Raji (cell line): ENCODE data around the gene PDLIM7.

Source experiments
- POLR2A ChIP-seq: IDR thresholded peaks from 2 replicates; pipeline ENCODE4 v1.6.1; 2011; ENCODE audit warnings: low read depth, low read length, control low read depth; ENCODE audit not compliant: insufficient read depth

The PDLIM7 gene

DNA sequence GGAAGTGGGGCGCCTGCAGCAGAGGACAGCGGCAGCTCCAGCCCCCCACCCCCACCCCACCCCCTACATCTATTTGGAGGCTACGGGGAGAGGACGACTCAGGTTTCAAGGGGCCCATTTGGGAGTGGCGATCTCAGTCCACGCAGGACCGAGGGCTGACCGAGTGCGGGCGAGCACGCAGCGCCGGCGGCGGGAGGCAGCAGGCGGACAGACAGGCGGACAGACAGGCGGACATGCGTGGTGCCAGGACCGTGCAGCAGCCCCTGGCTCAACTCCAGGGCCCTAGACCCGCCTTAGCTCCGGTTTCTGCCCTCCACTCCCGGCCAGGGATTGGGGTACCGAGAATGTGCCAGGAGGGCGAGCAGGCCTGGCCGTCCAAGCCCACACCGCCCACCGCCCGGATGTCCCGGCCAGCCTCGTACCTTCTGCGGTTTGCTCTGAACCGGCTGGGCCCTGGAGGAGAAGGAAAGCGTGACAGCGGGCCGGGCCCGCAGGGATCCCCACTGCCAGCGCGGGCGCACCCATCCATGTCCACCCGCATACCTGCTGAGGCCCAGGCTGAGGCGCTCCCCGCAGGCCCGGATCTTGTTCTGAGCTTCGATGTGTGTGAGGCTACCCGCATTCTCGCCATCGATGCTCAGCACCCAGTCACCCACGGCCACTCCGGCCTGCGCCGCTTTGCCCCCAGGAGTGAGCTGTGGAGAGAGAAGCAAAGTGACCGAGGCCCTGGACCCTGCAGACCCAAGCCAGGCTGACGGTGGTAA, 5.2 kb downstream of the PDLIM7 start:
- no peak for TF ChIP-seq POLR2A

GRCh38 chr5:177491429-177491945, 5.9 kb downstream of the PDLIM7 start:
- TF ChIP-seq POLR2A, result no peak

DNA sequence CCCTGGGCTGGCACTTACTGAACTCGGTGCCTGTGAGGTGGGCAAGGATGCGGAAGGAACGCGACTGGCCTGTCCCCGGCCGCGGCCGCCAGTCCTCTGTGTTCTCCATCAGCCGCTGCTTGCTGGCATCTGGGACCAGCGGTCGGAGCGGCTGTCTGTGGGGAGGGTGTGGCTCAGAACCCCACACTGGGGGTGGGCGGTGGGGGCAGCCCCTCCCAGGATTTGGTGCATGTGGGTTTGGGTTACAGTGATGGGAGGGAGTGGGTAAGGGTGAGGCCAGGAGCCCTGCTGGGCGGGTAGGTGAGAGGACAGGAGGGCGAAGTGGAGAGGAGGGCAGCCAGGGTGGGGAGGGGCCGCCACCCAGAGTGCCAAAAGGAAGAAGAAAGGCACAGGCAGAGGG, 6.4 kb downstream of the PDLIM7 start:
- no peak for TF ChIP-seq POLR2A

DNA sequence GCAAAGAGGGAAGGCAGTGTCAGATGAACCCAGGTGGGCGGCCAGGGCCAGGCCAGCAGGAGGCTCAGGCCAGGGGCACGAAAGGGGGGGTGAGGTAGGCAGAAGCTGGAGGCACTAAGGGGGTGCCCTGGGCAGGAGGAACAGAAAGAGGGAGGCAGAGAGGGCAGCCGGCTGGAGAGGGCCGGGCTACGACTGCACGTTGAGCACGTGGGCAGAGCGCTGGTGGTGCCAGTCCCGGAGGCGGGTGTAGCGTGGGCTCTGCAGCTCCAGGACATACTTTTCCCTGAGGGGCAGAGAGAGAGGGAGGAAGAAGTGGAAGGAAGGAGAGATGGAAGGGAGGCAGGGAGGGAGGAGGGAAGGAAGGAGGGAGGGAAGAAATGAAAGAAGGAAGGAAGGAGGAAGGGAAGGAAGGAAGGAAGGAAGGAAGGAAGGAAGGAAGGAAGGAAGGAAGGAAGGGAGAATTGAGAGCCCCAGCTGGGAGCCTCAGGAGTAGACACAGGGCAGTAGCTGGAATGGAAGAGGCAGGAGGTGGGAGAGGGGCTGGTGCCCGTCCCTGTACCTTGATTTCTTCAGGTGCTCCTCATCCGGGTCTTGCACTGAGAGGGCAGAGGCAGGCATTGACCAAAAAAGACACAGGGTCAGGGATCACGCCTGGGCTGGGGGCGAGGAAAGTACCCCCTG, 7.0 kb downstream of the PDLIM7 start:
- no peak for TF ChIP-seq POLR2A

DNA sequence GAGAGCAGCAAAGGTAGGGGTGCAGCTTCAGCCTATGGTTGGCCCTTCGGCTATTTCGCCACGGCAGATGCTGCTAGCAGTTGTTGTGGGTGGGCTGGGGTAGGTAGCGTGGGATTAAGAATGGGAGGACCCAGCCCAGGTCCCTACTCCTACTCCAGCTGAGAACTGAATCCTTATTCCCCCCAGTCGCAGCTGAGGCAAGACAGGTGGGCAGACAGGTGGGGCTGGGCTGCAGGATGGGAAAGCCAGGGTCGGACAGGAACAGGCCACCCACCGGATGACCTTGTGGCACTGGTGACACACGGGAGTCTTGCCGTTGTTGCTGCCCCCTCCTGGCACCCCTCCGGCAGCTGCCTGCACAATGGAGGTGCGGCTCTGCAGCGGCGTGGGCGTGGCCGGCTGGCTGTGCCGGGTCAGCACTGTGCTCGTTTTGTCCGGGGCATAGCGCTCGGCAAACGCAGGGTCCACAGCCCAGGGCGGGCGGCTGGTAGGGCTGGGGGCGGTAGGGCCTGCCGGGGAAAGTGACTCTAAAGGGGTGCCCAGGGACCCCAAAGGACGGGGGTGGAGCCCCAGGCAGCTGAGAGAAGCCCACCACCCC, 8.2 kb downstream of the PDLIM7 start:
- TF ChIP-seq POLR2A, result no peak

DNA sequence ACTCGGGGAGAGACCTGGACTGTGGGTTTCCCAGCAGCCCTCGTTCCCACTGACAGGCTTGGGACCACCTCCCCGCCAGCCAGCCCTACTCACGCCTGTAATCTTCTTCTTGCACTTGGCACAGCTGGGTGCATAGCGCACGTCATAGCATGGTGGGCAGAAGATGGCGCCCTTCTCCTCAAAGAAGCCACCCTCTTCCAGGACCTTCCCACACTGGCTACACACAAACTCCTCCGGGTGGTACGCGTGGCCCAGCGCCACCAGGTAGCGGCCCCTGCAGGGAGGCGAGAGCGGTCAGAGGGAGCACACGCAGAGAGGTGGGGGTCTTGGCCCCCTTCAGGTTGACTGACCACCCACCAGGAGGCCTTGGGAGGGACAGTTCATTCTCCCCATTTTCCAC, 9.4 kb downstream of the PDLIM7 start:
- no peak for TF ChIP-seq POLR2A

DNA sequence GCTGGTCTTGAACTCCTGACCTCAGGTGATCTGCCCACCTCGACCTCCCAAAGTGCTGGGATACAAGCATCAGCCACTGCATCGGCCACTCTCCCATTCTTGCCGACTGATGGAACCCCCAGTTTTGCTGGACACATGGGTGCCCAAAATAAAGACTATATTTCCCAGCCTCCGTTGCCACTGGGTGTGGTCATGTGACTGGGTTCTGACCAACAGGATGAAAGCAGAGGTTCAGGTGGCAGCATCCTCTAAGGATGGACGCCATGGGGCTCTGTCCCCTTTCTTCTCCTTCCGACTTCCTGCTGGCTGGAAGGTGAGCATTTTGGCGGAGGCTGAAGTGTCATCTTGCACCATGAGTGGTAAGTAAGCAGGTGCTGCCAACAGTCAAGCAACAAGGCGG, 10.3 kb downstream of the PDLIM7 start:
- TF ChIP-seq POLR2A, result no peak

DNA sequence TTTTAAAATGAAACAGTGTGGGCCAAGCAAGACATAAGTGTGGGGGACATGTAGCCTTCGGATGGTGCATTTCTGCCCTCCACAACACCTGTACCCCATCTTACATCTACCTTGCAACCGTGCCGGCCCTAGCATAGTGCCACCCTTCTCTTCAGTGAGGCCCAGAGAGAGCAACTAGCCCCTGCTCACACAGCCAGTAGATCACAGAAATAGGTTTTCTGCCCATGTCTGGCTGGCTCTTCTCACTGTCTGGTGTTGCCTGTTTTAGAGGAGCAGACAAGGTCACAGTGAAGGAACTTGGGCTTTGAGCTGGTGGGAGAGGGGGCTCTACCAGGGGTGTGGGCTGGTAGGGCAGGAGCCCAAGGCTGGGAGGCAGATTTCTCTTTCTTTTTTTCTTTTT, 11.1 kb downstream of the PDLIM7 start:
- no peak for TF ChIP-seq POLR2A

DNA sequence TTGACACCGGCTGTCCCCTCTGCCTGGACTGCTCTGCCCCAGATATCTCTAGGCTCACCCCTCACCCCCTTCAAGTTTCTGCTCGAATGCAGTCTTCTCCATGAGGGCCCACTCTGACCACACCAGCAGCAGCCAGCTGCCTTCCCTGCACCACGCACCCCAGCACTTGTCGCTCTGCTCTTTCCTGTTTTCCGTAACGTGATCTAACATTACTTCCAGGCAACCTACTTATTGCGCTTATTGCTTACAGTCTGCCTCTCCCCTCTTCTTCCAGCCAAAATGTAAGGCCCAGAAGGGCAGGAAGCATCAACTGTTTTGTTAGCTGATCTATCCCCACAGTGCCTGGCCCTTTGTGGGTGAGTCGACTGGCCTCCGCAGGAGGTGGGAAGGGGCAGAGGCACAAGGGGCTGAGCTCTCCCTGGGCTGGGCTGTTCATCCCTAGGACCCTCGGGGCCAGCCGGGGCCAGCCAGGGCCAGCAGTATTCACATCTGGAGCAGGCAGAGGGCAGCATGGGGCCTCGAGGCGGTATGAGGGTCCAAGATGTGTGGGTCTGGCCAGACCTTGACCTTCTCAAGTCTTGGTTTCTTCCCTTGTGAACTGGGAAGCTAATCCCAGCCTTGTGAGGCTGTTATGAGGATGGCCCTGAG, 12.4 kb downstream of the PDLIM7 start:
- TF ChIP-seq POLR2A, result no peak

DNA sequence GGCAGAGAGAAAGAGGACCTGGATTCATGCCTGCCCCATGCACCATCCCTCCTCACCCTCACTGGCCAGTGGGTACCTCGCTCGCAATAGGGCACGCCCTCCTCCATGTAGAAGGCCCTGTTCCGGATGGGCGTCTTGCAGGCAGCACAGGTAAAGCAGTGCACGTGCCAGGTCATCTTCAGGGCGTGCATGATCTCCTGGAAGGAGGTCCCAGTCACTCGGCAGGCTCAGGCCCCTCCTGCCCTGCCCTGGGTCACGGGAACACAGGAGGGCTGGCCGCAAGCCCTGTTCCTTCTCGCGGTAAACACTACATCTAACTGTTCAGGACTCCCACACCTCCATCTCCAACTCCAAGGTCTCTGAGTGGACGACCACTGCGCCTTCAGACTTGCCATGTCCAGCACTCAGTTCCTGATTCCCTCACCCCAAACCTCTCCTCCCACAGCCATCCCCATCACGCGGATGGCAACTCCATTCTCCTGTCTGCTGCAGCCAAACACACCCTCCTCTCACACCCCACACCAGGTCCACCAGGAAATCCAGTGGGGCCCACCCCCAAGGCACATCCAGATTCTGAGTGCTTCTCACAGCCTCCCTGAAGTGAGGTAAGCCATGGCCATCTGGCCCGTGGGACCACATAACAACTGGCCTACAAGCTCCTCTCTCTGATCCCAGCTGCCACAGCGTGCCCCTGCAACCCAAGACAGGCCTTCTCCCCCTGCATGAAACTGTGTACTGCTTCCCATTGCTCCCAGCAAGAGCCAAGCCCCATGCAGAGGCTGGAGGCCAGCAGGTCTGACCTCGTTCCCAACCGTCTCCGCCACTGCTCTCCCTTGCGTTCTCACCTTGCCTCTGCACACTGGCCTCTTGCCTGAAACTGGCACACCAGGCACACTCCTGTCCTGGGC, 13.2 kb downstream of the PDLIM7 start:
- no peak for TF ChIP-seq POLR2A

DNA sequence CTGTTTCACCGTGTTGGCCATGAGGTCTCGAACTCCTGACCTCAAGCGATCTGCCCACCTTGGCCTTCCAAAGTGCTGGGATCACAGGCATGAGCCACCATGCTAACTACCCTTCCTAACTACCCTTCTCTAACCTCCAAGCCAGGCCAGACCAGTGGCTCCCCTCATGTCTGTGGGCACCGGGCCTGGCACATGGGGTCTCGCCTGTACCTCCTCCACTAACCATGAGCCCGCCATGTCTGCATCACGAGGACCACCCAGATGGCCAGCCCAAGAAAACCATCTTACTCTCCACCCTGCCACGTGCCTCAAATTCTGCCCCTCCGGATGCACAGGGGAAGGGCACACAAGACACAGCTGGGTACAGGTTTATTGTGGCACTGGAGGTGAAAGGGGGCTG, 14.4 kb downstream of the PDLIM7 start:
- no peak for TF ChIP-seq POLR2A

GRCh38 chr5:177482359-177482795, 15.0 kb downstream of the PDLIM7 start:
- TF ChIP-seq POLR2A, result no peak

DNA sequence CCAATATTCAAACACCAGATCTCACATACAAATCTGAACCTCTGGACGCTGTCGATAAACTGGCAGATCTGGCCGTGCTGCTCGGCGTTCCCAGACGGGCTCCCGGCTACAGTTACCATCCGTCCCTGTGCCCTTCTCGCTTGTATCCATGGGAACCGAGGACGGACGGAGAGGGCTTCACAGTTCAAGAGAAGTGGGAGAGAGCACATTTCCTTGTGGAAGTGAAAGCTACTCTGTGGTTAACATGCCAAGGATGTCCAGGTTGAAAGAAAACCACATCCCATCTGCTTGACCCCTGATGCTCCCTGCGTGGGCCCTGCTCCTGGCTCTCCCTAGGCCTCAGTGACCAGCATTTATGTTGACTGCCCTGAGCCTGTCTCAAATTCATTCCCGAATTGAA, 17.6 kb downstream of the PDLIM7 start:
- no peak for TF ChIP-seq POLR2A
